ENCODE measurements around the gene MRPL44.
"Not testable (repeated sequence)": the region's sequence is repeated elsewhere in the genome, so short reads cannot be mapped to it uniquely, and the experiment has no call there.

The MRPL44 gene

GRCh38 chr2:223936862-223937326, 20.4 kb upstream of the MRPL44 start:
- no peak for DNase-seq (ENCODE audit: low spot score)

- DNase-seq (ENCODE audit: low spot score): no peak
These were observed 19.7 kb upstream of the MRPL44 start for GRCh38 chr2:223937535-223937934.

GRCh38 chr2:223939438-223939837, 17.8 kb upstream of the MRPL44 start:
- not testable (repeated sequence) for DNase-seq (ENCODE audit: low spot score)

GRCh38 chr2:223941579-223942277, 15.5 kb upstream of the MRPL44 start:
- DNase-seq (ENCODE audit: low spot score): no peak

GRCh38 chr2:223943135-223943534, 14.1 kb upstream of the MRPL44 start:
- no peak for DNase-seq (ENCODE audit: low spot score)

GRCh38 chr2:223943561-223944008, 13.7 kb upstream of the MRPL44 start:
- peak; percentile 52 for DNase-seq (ENCODE audit: low spot score)

GRCh38 chr2:223944166-223944702, 13.0 kb upstream of the MRPL44 start:
- peak; percentile 39 for DNase-seq (ENCODE audit: low spot score)

- DNase-seq (ENCODE audit: low spot score): peak; percentile 94
These were observed 12.3 kb upstream of the MRPL44 start, which contains the start of gene WDFY1 for GRCh38 chr2:223944703-223945531. WDFY1 (minus strand) TSS chr2:223945335; CDS start chr2:223945284, 51 bp downstream.

- no peak for DNase-seq (ENCODE audit: low spot score)
These were observed 11.5 kb upstream of the MRPL44 start for GRCh38 chr2:223945755-223946154.

- DNase-seq (ENCODE audit: low spot score): no peak
These were observed 9.5 kb upstream of the MRPL44 start for GRCh38 chr2:223947711-223948205.

GRCh38 chr2:223949241-223949840, 7.9 kb upstream of the MRPL44 start:
- DNase-seq (ENCODE audit: low spot score): no peak

- no peak for DNase-seq (ENCODE audit: low spot score)
These were observed 6.6 kb upstream of the MRPL44 start for GRCh38 chr2:223950448-223951347.

GRCh38 chr2:223952280-223952968, 4.8 kb upstream of the MRPL44 start:
- no peak for DNase-seq (ENCODE audit: low spot score)

- DNase-seq (ENCODE audit: low spot score): no peak
These were observed 2.9 kb upstream of the MRPL44 start for GRCh38 chr2:223954401-223954800.

GRCh38 chr2:223956300-223956699, 963 bp upstream of the MRPL44 start:
- no peak for DNase-seq (ENCODE audit: low spot score)

- no peak for DNase-seq (ENCODE audit: low spot score)
These were observed 2.4 kb downstream of the MRPL44 start for GRCh38 chr2:223959688-223960087.

GRCh38 chr2:223967981-223968380, 10.7 kb downstream of the MRPL44 start:
- no peak for DNase-seq (ENCODE audit: low spot score)

GRCh38 chr2:223969315-223969714, 12.1 kb downstream of the MRPL44 start:
- no peak for DNase-seq (ENCODE audit: low spot score)

GRCh38 chr2:223969856-223970255, 12.6 kb downstream of the MRPL44 start:
- no peak for DNase-seq (ENCODE audit: low spot score)

GRCh38 chr2:223970343-223971128, 13.3 kb downstream of the MRPL44 start:
- no peak for DNase-seq (ENCODE audit: low spot score)
